Peyer's patch (tissue), 4 donors: ENCODE results near the gene OSBPL6. TPM values are rescaled to one million over a fixed set of nuclear protein-coding genes. Genes with fewer than 3 reads are reported as not detected.

Experiments
- DNase-seq, 3 donors: peaks; one replicate each; pipeline ENCODE4 v3.0.0-alpha.2; 2017 to 2019
- H3K27ac ChIP-seq, 4 donors: fragments of 200-600 bp; sonication (generic); one replicate each; pipeline ENCODE4 v1.5.1; 2016 to 2019
- H3K27me3 ChIP-seq, 2 donors: fragments of 200-600 bp; sonication (generic); one replicate each; pipeline ENCODE4 v1.5.1; 2019
- H3K36me3 ChIP-seq, 3 donors: fragments of 200-600 bp; sonication (generic); one replicate each; pipeline ENCODE4 v1.5.1; 2016 to 2019
- H3K4me1 ChIP-seq, 4 donors: fragments of 200-600 bp; sonication (generic); one replicate each; pipeline ENCODE4 v1.5.1; 2016 to 2019
- H3K4me3 ChIP-seq, 4 donors: fragments of 200-600 bp; sonication (generic); 1 replicate in 3 of 4; 2 replicates in 1 of 4; pipeline ENCODE4 v1.5.1; 2016 to 2019; ENCODE audit warnings: mild to moderate bottlenecking in 1 of 4
- H3K9me3 ChIP-seq, 4 donors: fragments of 200-600 bp; sonication (generic); one replicate each; pipeline ENCODE4 v1.5.1; 2016 to 2019; ENCODE audit warnings: mild to moderate bottlenecking in 1 of 4
- CTCF ChIP-seq, 6 experiments: fragments of 450-650 bp in 4 of 6; fragments of 200-600 bp in 2 of 6; sonication (generic) in 1 of 6; IDR thresholded peaks; one replicate each; pipeline ENCODE4 v1.5.1; 2017 to 2019; ENCODE audit warnings: antibody characterized with exemption in 6 of 6, mild to moderate bottlenecking in 3 of 6, moderate library complexity in 1 of 6
- POLR2A ChIP-seq, 2 donors: fragments of 450-650 bp; IDR thresholded peaks; one replicate each; pipeline ENCODE4 v1.5.1; 2017; ENCODE audit warnings: antibody characterized with exemption in 2 of 2, mild to moderate bottlenecking in 2 of 2, moderate library complexity in 2 of 2
- total RNA-seq, 4 donors: library from RNA; depleted of rRNA; stranded (reverse); fragments of >200 nt; gene quantifications; one replicate each; pipeline ENCODE4 v1.1.0, GENCODE V29; 2016

The OSBPL6 gene
- total RNA-seq, 4 donors from 2014 or later = 3.4 to 14.9 (median 4.9) TPM

- no peak for DNase-seq
- H3K36me3 ChIP-seq = no peaks in the 10 kb centered on the region
- H3K9me3 ChIP-seq = no peaks in the 10 kb centered on the region
- TF ChIP-seq POLR2A (IDR thresholded peaks at IDR 0.05) (no peak), CTCF (IDR thresholded peaks at IDR 0.05) (no peak)
- H3K27ac ChIP-seq = no peak overlapping the region
- no peaks in the 10 kb centered on the region for H3K27me3 ChIP-seq
- no peaks in the 10 kb centered on the region for H3K4me1 ChIP-seq
- H3K4me3 ChIP-seq = no peak overlapping the region
These were observed 93.5 kb downstream of the OSBPL6 start for GRCh38 chr2:178287652-178288344.

- no peaks in the 10 kb centered on the region for H3K4me1 ChIP-seq
- H3K36me3 ChIP-seq = no peaks in the 10 kb centered on the region
- H3K27ac ChIP-seq = no peak overlapping the region
- DNase-seq = no peak
- no peak overlapping the region for H3K4me3 ChIP-seq
- H3K27me3 ChIP-seq = no peaks in the 10 kb centered on the region
- no peaks in the 10 kb centered on the region for H3K9me3 ChIP-seq
- TF ChIP-seq POLR2A (IDR thresholded peaks at IDR 0.05) (no peak), CTCF (IDR thresholded peaks at IDR 0.05) (no peak)
These were observed 97.4 kb downstream of the OSBPL6 start for GRCh38 chr2:178291703-178292102.

GRCh38 chr2:178292586-178292985 lies 98.3 kb downstream of the OSBPL6 start:
- TF ChIP-seq POLR2A (IDR thresholded peaks at IDR 0.05) (no peak), CTCF (IDR thresholded peaks at IDR 0.05) (no peak)
- DNase-seq = no peak

GRCh38 chr2:178295115-178295514 lies 100.8 kb downstream of the OSBPL6 start:
- no peak overlapping the region for H3K4me3 ChIP-seq
- H3K36me3 ChIP-seq = no peaks in the 10 kb centered on the region
- no peaks in the 10 kb centered on the region for H3K4me1 ChIP-seq
- H3K9me3 ChIP-seq = no peaks in the 10 kb centered on the region
- no peak for TF ChIP-seq POLR2A (IDR thresholded peaks at IDR 0.05)
- peak in 1 of 6 experiments; percentile 9 for TF ChIP-seq CTCF (IDR thresholded peaks at IDR 0.05)
- H3K27ac ChIP-seq = no peak overlapping the region
- no peak for DNase-seq
- no peaks in the 10 kb centered on the region for H3K27me3 ChIP-seq

More at GRCh38 chr2:178292586-178292985, 98.3 kb downstream of the OSBPL6 start:
- H3K4me1 ChIP-seq = no peaks in the 10 kb centered on the region
- H3K4me3 ChIP-seq = no peak overlapping the region
- H3K27ac ChIP-seq = no peak overlapping the region
- no peaks in the 10 kb centered on the region for H3K27me3 ChIP-seq
- H3K36me3 ChIP-seq = no peaks in the 10 kb centered on the region
- H3K9me3 ChIP-seq = no peaks in the 10 kb centered on the region

- Histone ChIP-seq H3K36me3 (no peaks in the 10 kb centered on the region), H3K4me3 (no peak overlapping the region), H3K9me3 (no peaks in the 10 kb centered on the region), H3K4me1 (no peaks in the 10 kb centered on the region), H3K27me3 (no peaks in the 10 kb centered on the region), H3K27ac (no peak overlapping the region)
- no peak for DNase-seq
- no peak for TF ChIP-seq CTCF (IDR thresholded peaks at IDR 0.05)
- no peak for TF ChIP-seq POLR2A (IDR thresholded peaks at IDR 0.05)
These were observed 101.6 kb downstream of the OSBPL6 start for GRCh38 chr2:178295906-178296305.
